AG09319 (cell line): ENCODE data around the gene GNG2.

Experiments
- DNase-seq: peaks from one replicate; pipeline ENCODE4 v3.0.0-alpha.2; 2010; ENCODE audit warnings: low read depth; ENCODE audit errors: extremely low read depth
- TF ChIP-seq, protein P1 (sequence below): IDR thresholded peaks from 2 replicates; pipeline ENCODE4 v1.5.1; 2011; ENCODE audit warnings: low read depth, mild to moderate bottlenecking, inconsistent platforms, low read length, moderate library complexity

The GNG2 gene

DNA sequence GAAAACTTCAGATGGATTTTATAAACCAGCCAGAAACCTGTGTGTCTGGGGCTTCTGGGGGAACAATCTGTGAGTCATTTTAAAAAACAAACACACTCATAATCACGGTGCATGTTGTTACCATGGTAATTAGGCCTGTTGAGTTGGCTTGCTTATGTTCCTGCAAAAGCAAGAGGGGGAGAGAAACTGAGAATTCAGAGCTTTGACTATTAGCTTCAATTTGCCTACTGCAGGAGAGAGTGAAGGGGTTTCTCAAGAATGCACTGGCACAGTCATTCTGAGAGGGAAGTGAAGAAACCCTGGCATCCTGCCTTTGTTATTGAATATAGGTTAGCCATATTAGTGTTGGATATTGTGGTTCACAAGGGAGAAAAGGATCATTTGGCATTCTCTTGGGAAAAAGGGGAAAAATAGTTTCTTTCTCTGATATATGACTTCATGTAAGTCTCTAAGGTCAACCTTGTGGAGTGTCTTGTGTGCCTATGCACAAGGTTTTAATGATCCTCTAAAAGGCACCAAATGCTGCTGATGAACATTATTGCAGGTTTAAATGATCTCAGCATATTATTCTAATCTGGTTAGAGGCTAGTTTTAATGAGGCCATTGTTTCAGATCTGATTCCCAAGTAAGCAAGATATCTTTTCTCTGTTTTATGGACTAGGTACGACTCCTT lies 12.9 kb downstream of the GNG2 start:
- TF ChIP-seq, protein P1, sequence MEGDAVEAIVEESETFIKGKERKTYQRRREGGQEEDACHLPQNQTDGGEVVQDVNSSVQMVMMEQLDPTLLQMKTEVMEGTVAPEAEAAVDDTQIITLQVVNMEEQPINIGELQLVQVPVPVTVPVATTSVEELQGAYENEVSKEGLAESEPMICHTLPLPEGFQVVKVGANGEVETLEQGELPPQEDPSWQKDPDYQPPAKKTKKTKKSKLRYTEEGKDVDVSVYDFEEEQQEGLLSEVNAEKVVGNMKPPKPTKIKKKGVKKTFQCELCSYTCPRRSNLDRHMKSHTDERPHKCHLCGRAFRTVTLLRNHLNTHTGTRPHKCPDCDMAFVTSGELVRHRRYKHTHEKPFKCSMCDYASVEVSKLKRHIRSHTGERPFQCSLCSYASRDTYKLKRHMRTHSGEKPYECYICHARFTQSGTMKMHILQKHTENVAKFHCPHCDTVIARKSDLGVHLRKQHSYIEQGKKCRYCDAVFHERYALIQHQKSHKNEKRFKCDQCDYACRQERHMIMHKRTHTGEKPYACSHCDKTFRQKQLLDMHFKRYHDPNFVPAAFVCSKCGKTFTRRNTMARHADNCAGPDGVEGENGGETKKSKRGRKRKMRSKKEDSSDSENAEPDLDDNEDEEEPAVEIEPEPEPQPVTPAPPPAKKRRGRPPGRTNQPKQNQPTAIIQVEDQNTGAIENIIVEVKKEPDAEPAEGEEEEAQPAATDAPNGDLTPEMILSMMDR, result no peak
- DNase-seq, result peak; percentile 88

DNA sequence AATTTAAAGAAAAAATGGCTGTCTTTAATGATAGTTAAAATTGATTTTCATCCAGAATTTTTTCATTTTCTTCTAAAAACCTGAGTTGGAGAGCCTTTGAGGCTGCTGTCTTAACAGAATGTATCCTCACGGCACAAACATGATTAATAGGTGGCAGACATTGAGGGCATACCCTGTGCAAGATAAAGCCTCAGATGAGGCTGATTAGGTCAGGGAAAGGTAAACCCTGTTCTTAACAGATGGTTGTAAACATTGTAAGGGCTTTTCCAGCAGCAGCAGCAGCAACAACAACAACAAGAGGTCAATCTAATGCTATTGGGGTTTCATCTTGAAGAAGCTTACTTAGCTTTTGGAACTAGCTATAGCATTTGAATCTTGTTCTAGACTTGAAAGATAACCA lies 17.4 kb downstream of the GNG2 start:
- DNase-seq, result no peak
- TF ChIP-seq, protein P1, result no peak

- TF ChIP-seq, protein P1, result no peak
- DNase-seq, result no peak
These were observed 18.8 kb downstream of the GNG2 start for GRCh38 chr14:51879170-51879569.

GRCh38 chr14:51880835-51881580 lies 20.6 kb downstream of the GNG2 start:
- DNase-seq, result no peak
- TF ChIP-seq, protein P1, result no peak

- TF ChIP-seq, protein P1, result no peak
- DNase-seq, result no peak
These were observed 21.2 kb downstream of the GNG2 start for GRCh38 chr14:51881636-51882035.

DNA sequence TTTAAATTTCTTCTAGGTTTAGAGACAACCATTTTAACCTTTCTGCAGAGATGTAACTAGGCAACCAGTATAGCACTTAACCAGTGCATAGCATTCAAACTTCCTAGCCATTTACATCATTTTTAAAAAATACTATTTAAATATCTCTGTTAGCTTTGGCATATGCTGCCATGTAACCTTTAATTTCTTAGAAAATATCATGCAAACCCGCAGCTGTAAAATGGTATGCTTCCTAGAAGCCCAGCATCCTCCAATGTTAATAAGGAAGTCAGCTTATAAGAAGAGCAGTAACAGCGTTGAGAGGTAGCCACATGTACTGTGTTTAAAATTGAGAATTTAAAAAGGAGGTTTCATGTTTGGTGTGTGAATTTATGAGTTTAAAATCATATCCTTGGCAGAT lies 22.8 kb downstream of the GNG2 start:
- TF ChIP-seq, protein P1, result no peak
- no peak for DNase-seq
